Measurements from ENCODE around the gene MRPL42.

The MRPL42 gene

GRCh38 chr12:93565760-93566159 is 98.4 kb downstream of the MRPL42 start:
- ChIA-PET CTCF (no interaction called here), POLR2A (ENCODE audit: low non-redundant PET) (no interaction called here)
- H3K27ac ChIP-seq, result no peak overlapping the region
- no peak for DNase-seq (ENCODE audit: low spot score)
- TF ChIP-seq CTCF (conservative IDR thresholded peaks at IDR 0.05; ENCODE audit: low read depth), result no peak

Data from RWPE1 (cell line).